Measurements from ENCODE around the gene TCF4.

The TCF4 gene

DNA sequence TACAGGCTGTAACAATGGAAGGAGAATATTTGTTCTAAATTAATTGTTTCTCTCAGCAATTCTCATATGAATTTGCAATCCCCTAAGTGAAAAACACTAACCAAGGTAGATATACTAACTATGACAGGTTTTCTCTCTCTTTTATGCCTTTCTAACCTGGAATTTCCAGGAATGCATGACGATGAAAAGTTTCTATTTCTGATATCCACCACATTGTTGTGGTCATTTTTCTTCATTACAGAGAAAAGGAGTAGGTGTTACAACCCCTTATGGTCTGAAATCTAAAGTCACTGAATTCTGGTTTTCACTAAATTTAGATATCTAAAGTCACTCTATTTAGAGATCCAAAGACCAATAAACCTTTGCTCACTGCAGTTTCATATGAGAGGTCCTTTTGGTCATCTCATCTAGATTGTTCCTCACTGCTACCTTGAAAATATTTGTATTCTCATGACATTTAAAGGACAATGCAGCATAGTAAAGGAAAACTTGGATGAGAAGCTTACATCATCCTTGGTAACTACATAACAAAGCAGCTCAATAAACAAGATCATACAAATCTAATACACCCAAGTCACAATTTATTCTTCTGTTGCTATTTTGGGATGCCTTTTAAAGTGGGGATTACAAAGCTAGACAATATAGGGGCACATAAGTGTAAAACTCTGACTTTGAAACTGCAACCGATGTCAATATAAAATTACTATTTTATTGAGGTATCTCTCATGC, 85.8 kb downstream of the TCF4 start:
- no peak for DNase-seq

DNA sequence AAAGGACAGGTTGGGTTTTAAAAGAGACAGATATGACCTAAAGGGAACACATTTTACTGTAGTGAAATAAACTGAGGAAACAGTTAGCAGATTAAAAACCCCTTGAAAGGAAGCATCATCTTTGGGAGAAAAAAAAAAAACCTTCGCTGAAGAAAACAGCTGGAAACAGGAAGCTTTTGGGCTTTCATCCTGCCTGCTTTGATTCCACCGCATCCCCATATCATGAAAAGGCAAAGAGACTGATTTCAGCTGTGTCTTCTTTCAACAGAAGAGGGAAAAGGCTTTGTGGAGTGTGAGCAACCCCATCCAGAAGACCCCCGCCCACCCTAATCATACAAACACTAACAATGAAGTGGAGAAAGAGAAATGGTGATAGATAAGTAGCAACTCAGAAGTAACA, 86.4 kb downstream of the TCF4 start:
- no peak for DNase-seq

GRCh38 chr18:55500316-55501086, 87.5 kb downstream of the TCF4 start:
- DNase-seq, result peak; percentile 65

DNA sequence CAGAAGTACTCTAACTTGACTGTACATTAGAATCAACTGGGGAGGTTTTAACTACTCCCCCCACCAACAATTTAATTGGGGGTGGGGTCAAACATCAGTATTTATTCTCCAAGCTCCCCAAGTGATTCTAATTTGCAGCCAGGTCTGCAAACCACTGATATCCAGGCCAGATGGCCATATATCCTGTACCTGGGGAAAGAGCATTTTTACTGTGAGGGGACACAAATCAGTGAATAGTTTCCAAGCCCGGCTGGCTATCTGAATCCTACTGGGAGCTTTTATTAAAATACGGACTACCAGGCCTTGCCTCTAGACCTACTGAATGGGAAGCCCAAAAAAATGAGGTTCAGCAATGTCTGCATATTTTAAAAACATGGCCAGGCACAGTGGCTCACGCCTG, 88.5 kb downstream of the TCF4 start:
- no peak for DNase-seq

GRCh38 chr18:55497825-55498403, 90.1 kb downstream of the TCF4 start:
- no peak for DNase-seq

GRCh38 chr18:55494899-55495298, 93.1 kb downstream of the TCF4 start:
- no peak for DNase-seq

- DNase-seq, result no peak
Measured at GRCh38 chr18:55494441-55494840, 93.6 kb downstream of the TCF4 start.

DNA sequence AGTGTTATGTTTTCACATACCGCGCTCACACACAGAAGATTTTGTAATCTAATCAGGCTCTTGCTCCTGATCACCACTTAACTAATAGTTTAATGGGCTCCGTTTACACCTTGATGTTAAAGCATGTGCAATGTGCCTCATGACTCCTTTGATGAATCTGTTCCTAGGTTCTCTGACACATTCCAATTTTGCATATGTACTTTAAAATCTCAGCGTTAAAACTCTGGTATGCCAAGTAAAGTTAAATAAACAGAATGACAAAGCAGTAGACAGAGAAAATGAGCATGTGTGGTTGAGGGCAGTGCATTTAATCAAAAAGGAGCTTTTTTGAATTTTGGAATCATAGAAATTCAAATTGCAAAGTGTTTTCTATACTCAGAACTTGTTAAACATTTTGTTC, 96.4 kb downstream of the TCF4 start:
- no peak for DNase-seq

GRCh38 chr18:55489034-55489986, 98.7 kb downstream of the TCF4 start:
- DNase-seq, result no peak

GRCh38 chr18:55488473-55488872, 99.5 kb downstream of the TCF4 start:
- no peak for DNase-seq

GRCh38 chr18:55487997-55488396, 100.0 kb downstream of the TCF4 start:
- no peak for DNase-seq

- no peak for DNase-seq
Measured at GRCh38 chr18:55486936-55487335, 101.1 kb downstream of the TCF4 start.

- DNase-seq, result no peak
Measured at GRCh38 chr18:55485666-55486065, 102.3 kb downstream of the TCF4 start.

DNA sequence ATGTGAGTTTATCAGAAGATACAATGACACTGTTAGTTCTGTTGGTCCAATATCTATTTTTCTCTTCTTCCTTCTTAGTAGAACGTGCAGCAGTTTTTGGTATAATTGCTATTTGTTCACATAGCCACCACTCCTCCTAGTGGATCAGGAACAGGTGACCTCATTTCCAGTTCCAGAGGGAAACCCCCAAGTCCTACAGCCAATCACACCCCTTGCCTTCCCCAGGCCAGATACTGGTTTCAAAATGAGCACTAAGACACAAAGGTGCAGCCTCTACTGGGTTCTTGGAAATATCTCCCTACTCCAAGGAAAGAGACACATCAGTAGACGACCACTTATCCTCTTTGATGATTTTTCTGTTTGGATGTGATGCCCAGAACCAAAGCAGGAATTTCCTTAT, 103.2 kb downstream of the TCF4 start:
- DNase-seq, result no peak

DNA sequence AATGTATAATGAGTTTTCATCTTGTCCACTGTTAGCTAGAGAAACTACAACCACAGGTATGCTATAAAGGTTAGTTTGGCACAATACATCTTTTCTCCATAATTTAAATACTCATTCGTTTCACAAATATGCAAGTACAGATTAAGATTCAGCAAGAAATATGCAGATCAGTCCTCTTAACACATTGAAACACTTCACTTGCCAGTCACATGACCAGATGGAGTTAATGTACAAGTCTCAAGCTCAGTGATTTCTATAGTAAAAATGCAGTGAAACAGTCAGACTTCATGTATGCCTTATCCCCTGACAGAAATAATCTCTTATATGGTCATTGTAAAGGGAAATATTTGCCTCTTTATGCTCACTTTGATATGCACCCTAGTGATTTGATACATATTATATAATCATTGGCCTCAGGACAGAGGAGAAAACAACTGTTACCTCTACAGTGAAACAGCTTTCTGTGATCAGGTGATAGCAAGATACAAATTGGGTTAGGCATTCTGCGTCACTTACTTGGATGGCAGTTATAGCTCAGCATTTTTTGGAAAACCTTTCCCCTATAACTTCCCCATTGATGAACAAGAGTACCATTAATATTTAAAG, 104.6 kb downstream of the TCF4 start:
- no peak for DNase-seq

DNA sequence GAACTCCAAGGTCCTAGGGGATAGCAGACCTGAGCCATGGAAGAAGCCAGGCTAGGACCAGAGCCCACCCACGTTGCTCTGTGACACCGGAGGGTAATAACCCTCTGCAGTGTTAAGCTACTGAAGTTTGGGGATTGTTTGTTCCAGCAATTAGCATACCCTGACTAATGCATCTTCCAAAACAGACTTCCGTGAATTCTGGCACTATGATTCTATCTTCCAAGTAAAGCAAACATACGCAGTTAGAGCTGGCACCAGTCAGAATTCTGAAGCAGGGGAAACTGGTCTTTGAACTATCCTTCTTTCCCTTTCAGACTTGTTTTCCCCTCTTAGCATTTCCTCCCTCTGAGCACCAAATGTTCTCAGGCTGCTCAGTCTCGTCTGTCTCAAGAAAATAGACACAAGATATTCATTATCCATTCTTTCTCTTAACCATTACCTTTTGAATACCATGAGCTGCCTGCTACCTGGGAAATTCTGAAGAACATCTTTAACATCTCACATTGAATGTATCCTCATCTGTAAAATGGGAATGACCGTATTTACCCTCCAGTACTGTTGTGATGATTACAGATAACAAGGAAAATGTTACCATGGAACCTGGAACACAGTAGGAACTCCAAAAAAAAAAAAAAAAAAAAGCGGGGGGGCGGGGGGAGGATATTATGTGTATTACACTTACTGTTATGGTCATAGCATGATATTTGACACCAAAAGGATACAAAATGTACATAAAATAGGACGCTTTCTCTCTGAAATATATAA, 108.2 kb downstream of the TCF4 start:
- DNase-seq, result no peak

DNA sequence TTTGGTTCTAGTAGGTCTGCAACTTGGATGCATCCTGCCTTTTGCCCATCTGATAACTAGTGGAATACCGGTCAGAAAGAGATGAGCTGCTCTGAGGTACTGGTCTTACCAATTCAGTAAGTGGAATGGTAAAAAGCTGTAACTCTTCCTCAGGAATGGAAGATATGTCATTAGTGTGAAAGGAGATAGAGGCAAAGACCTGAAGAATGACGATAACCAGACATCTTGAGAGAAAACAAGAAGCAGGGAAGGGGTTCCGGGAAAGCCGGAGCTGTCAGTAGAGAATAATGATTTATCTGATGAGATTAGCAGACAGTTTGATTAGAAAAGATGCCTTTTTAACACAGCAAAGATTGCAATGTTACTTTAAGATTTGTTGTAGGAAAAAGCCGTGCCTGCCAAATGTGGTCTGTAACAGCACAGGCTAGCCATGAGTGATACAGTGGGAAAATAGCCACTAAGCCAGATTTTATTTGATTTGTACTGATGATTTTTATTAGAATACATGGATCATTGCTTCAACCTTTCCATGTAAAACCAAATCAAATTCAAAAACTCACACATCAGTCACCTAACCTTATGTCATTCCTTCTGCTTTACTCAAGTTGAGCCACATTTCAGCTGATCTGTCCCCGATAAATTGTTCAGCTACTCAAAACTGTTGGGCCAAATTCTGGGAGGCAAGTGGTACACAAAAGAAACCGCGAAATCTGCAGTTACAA, 110.0 kb downstream of the TCF4 start:
- DNase-seq, result no peak

DNA sequence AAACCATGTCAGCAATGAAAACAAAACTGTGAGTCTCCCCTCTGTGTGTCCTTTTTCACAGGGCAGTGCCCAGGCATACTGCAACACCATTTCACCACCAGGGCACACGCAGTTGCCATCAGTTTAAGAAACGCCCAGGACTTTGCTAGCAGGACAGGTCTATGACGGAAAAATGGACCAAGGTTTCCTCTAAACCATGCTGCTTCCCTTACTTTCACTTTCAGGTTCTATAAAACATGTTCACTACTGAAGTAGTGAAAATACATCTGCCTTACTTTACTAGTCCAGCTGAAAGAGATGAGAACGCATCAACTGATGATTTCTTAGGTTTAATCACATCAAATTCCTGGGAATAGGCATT, 110.5 kb downstream of the TCF4 start:
- DNase-seq, result peak; percentile 17

DNA sequence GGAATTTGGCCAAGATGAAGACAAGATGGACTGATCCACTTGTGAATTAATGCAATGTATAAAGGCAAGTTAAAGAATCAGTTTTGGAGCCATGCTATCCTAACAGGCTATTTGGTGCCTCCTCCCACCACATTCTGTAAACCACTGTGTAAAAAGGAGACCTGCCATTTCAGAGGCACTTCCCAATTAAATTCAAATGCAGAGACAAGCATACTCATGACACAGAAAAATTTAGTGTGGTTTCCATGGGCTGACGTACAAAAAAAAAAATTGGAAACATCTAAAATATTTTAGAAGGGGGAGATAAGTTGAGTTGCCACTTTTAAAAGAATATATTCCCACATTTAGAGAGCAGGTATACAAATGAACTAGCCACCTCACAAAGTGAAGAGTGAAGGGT, 112.1 kb downstream of the TCF4 start:
- no peak for DNase-seq

- no peak for DNase-seq
Measured at GRCh38 chr18:55475467-55475866, 112.5 kb downstream of the TCF4 start.

DNA sequence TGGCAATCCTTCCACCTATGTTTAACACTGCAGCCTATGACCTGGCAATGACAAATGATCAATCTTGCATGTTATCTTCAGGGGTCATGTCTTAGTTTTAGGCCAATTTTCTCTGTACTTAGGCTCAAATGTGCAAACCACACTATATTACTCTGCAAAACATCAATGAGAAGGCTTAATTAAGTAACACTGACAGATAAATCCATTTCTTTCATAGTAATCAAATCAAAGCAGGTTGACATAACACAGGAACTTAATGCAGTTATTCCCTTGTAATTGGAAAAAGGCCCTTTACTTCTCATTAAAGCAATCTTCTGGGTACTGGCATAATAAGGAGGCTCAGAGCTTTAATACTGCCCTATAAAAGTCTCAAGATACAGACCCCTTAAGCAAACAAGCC, 114.4 kb downstream of the TCF4 start:
- DNase-seq, result no peak
